ENCODE data around the gene GSE1. TPM values are rescaled to one million over a fixed set of nuclear protein-coding genes. Genes with fewer than 3 reads are reported as not detected.

Gene GSE1
- total RNA-seq, 1 experiment from 2014 or later: 10.1 TPM

- no peak for DNase-seq (ENCODE audit: low read depth)
Measured at GRCh38 chr16:85658504-85659326, 45.6 kb downstream of the GSE1 start.

GRCh38 chr16:85659336-85659735 is 46.2 kb downstream of the GSE1 start:
- DNase-seq (ENCODE audit: low read depth): no peak

- peak; percentile 55 for DNase-seq (ENCODE audit: low read depth)
Measured at GRCh38 chr16:85659805-85660511, 46.8 kb downstream of the GSE1 start.

- no peak for DNase-seq (ENCODE audit: low read depth)
Measured at GRCh38 chr16:85660843-85661739, 48.0 kb downstream of the GSE1 start.

GRCh38 chr16:85661740-85662481 is 48.8 kb downstream of the GSE1 start:
- DNase-seq (ENCODE audit: low read depth): no peak

- DNase-seq (ENCODE audit: low read depth): no peak
Measured at GRCh38 chr16:85662482-85662812, 49.3 kb downstream of the GSE1 start.

GRCh38 chr16:85662976-85663830 is 50.1 kb downstream of the GSE1 start:
- no peak for DNase-seq (ENCODE audit: low read depth)

GRCh38 chr16:85663891-85664321 is 50.8 kb downstream of the GSE1 start:
- no peak for DNase-seq (ENCODE audit: low read depth)

- no peak for DNase-seq (ENCODE audit: low read depth)
Measured at GRCh38 chr16:85664580-85665372, 51.7 kb downstream of the GSE1 start.

- no peak for DNase-seq (ENCODE audit: low read depth)
Measured at GRCh38 chr16:85665373-85665740, 52.2 kb downstream of the GSE1 start.

GRCh38 chr16:85665929-85666328 is 52.8 kb downstream of the GSE1 start:
- DNase-seq (ENCODE audit: low read depth): no peak

GRCh38 chr16:85667261-85667660 is 54.1 kb downstream of the GSE1 start:
- no peak for DNase-seq (ENCODE audit: low read depth)

- DNase-seq (ENCODE audit: low read depth): no peak
Measured at GRCh38 chr16:85667841-85668413, 54.8 kb downstream of the GSE1 start.

- DNase-seq (ENCODE audit: low read depth): no peak
Measured at GRCh38 chr16:85668676-85669424, 55.7 kb downstream of the GSE1 start.

GRCh38 chr16:85670840-85671239 is 57.7 kb downstream of the GSE1 start:
- no peak for DNase-seq (ENCODE audit: low read depth)

GRCh38 chr16:85673529-85674417 is 60.7 kb downstream of the GSE1 start:
- DNase-seq (ENCODE audit: low read depth): no peak

- DNase-seq (ENCODE audit: low read depth): no peak
Measured at GRCh38 chr16:85674418-85674755, 61.3 kb downstream of the GSE1 start.
